GM18520 (cell line): Measurements from ENCODE around the gene SLC22A17.
"Not testable (repeated sequence)": the region's sequence is repeated elsewhere in the genome, so short reads cannot be mapped to it uniquely, and the experiment has no call there.

Experiments
- ATAC-seq: cut with Tn5 transposase; IDR thresholded peaks from one replicate; pipeline ENCODE4 v1.9.1; 2021; ENCODE audit not compliant: unreplicated experiment

Gene SLC22A17

DNA sequence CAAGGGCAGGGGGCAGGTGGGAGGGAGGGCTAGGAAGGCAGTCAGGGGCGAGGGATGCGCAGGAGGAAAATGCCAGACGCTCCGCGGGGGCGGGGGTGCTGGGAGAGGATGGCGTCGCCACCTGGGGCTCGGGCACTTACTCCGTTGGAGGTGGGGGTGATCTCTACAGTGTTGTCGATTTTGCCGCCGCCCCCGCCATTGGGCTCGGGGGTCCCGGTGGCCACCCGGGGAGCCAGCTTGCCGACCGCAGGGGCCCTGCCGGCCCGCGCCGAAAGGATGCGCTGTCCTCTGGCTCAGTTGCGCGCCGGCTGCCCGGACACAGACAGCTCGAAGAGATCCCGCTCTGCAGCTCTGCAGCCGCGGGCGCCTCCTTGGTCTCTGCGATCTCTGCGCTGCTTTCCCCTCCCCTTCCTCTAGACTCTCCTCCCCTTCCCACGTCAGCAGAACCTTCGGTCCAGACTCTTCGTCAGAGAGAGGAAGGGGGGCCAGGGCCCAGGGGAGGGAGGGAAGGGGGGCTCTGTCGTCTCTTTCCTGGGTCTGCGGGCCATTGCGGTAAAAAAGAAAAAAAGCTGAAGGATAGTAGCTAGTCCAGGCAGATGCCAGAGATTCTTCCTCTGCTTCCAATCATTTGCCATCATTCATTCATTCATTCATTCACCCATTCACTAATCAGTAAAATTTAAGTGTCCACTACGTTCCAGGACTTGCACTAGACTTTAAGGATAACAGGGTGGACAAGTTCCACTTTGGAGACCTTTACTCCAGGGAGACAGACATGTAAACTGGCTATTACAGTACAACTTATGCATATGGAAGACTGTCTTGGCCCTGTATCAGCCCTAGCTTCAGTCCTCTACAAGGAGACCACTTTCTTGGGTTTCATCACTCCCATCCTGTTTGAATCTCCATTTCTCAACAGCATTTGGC is at the start of gene SLC22A17:
TSS of gene SLC22A17 (minus strand) at position 382 of the 927 bp plus-strand sequence.
- ATAC-seq, result no peak

DNA sequence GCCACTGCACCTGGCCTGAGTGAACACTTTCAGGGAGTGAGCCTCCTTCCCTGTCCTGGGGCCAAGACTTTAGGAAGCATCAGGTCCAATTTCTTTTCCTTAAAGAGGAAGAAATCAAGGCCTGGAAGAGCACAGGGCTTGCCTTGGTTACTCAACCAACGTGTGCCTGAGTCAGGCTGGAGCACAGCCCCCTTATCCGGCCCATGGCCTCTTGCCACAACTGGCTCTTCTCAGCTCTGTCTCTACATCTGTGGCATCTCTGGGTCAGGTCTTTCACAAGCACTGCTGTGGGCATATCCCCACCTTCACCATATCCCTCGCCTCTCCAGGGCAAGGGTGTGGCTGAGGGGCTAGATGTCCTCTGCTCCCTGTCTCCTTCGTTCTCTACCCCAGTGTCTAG is 48.6 kb upstream of the SLC22A17 start:
- ATAC-seq, result no peak

GRCh38 chr14:23400496-23401149 is 47.9 kb upstream of the SLC22A17 start:
- ATAC-seq, result not testable (repeated sequence)

- ATAC-seq, result no peak
These were observed 46.9 kb upstream of the SLC22A17 start for GRCh38 chr14:23399591-23399990.

- no peak for ATAC-seq
These were observed 46.4 kb upstream of the SLC22A17 start for GRCh38 chr14:23399136-23399535.

GRCh38 chr14:23398348-23398747 is 45.7 kb upstream of the SLC22A17 start:
- no peak for ATAC-seq

DNA sequence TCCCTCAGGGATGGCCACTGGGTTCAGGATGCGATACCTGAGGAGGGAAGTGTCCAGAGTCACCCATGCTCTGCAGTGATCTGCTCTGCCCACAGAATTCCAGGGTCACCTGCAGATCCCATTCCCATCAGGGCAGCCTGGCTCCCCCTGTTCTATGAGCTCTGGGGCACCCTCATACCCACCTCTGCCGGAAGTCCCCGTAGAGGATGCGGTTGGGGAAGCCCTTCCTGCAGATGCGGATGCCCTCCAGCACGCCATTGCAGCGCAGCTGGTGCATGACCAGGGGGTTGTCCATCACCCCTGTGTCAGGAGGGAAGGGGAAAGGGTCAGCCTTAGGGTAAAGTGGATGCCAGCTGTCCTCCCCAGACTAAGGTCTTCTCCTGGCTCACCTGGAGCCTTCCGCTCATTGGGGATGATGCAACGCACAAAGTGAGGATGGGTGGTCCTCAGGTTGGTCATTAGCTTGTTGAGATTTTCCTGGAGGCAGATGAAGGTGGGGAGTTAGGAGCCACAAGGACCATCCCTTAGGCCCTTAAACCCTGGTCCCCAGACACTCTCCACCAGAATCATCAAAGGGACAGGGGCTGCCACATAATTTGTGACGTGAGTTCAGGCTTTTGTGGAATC is 44.2 kb upstream of the SLC22A17 start:
- ATAC-seq, result no peak

- no peak for ATAC-seq
These were observed 43.4 kb upstream of the SLC22A17 start for GRCh38 chr14:23396126-23396525.

GRCh38 chr14:23392613-23393012 is 39.9 kb upstream of the SLC22A17 start:
- no peak for ATAC-seq

DNA sequence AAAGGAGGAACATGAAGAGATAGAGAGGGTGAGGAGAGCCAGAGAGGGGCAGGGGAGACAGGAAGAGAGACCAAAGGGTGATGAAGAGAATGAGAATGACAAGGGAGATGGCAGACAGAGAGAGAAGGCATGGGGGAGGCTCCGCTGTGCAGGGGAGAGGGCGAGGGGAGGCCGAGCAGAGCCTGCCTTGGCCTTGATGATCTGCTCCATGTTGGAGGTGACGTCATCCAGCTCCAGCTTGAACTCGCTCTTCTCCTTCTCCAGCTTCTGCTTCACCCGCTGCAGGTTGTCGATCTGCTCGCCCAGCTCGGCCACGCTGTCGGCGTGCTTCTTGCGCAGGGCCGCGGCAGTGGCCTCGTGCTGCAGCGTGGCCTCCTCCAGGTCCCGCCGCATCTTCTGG is 37.2 kb upstream of the SLC22A17 start:
- not testable (repeated sequence) for ATAC-seq

- no peak for ATAC-seq
These were observed 36.7 kb upstream of the SLC22A17 start for GRCh38 chr14:23389396-23389795.

DNA sequence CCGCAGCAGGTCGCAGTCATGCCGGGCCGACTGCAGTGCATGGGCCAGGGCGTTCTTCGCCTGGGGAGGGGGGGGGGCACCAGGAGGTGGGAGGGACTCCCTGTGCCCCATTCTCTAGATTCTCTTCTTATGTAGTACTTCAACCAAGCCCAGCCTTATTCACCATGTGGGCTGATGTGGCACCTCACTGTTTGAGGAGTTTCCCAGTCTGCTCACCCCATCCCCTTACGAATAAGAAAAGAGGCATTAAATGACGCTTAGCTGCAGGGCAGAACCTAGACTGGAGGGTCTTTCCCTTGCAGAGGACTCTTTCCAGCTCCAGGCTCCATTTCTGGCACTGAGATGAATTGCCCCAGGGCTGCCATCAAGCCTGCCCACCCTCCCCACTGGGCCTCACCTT is 36.3 kb upstream of the SLC22A17 start:
- ATAC-seq, result no peak

DNA sequence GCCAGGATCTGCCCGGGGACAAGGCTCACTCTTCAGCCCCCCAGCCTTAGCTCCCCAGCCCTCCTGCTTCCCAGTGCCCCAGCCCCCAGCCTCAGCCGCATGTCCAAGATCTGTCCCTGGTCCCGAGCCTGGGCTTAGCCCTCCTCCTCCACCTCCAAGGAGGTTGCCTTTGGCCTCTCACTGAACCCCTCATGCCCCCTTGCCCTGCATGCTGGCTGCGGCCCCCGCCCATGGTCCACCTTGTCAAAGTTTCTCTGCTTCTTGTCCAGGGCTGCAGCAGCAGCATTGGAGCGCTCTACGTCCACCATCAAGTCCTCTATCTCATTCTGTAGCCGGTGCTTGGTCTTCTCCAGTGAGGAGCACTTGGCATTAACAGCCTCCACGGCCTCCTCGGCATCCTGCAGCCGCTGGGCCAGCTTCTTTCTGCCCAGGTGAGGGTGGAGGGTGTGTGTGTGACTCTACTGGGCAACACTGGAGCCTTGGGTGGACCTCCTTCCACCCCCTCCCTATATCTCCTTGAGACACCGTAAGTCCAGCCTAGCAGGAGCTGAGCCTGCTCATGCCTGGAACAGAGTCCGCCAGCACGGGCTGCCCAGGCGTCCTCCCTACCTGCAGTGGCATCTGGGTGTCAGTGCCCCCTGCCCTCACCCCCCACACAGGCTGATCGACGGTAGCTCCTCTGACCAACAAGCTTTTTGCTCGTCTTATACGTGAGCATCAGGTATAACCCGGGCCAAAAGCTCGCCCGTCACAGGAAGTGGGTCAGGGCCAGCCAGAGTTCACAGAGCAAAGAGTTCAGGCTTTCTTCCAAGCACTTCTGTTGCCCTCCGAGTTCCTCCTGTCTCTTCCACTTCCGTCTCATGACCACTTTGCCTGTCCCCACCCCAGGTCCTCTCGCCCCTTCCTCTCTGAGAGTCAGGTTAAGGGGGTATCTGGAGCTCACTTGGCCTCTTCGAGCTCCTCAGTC is 35.5 kb upstream of the SLC22A17 start:
- ATAC-seq, result no peak

DNA sequence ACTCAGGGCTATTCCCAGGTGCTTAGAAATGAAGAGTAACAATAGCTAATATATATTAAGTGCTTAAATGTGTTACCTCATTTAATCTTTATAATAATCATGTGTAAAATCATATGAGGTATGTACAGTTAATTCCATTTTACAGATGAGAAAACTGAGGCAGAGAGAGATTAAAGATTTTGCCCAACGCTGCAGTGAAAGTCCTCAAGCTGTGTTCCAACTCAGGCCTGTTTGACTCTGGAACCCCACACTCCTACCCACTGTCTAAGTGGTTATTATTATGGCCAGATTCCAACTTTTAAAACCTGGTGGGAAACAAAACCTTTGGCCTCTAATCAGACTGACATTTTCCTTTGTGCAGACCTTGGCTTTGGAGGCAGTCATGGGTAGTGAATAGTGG is 34.3 kb upstream of the SLC22A17 start:
- no peak for ATAC-seq

- not testable (repeated sequence) for ATAC-seq
These were observed 33.6 kb upstream of the SLC22A17 start for GRCh38 chr14:23386266-23386657.

GRCh38 chr14:23385642-23386265 is 33.1 kb upstream of the SLC22A17 start:
- no peak for ATAC-seq

GRCh38 chr14:23385244-23385641 is 32.6 kb upstream of the SLC22A17 start:
- no peak for ATAC-seq

DNA sequence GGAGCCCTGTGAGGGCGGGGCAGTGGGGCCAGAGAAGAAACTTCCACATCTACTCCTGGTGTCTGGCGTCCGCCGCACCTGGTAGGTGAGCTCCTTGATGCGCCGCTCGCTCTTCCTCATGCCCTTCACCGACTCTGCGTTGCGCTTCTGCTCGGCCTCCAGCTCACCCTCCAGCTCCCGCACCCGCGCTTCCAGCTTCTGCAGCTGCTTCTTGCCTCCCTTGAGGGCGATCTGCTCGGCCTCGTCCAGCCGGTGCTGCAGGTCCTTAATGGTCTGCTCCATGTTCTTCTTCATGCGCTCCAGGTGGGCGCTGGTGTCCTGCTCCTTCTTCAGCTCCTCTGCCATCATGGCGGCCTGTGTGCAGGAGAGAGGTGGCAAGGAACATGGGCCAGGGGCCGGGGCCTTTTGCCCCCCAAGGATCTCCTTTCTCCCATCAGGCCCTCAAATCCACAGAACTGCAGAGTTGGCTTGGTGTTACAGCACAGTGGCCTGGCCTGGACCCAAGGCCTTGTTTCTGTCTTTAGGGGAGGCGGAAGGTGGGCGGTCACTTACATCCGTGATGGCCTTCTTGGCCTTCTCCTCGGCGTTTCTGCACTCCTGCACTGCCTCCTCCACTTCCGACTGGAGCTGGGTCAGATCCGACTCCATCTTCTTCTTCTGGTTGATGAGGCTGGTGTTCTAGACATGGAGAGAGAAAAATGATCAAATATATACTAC is 31.8 kb upstream of the SLC22A17 start:
- ATAC-seq, result no peak

GRCh38 chr14:23382731-23383440 is 30.2 kb upstream of the SLC22A17 start:
- no peak for ATAC-seq
